Right lobe of liver (tissue), 6 donors: ENCODE measurements around the gene MMP26. TPM values are rescaled to one million over a fixed set of nuclear protein-coding genes. Genes with fewer than 3 reads are reported as not detected.

Source experiments
- ATAC-seq, 4 donors: fragments of 200-7000 bp; cut with Tn5 transposase; one replicate each; pipeline ENCODE4 v1.9.1; 2020; ENCODE audit warnings: mild to moderate bottlenecking in 4 of 4, moderate library complexity in 4 of 4
- DNase-seq, 3 donors: peaks; one replicate each; pipeline ENCODE4 v3.0.0-alpha.2; 2020
- H3K27ac ChIP-seq, 3 donors: fragments of 200-600 bp; one replicate each; pipeline ENCODE4 v1.8.0; 2022
- H3K27me3 ChIP-seq, 2 donors: fragments of 200-600 bp; one replicate each; pipeline ENCODE4 v1.8.0; 2022
- H3K36me3 ChIP-seq, 4 donors: fragments of 200-600 bp; sonication (generic) in 1 of 4; one replicate each; pipeline versions ENCODE4 v1.5.1 to v1.8.0; 2017 to 2022; ENCODE audit warnings: control low read depth in 1 of 4
- H3K4me1 ChIP-seq, 4 donors: fragments of 200-600 bp; sonication (generic) in 1 of 4; one replicate each; pipeline versions ENCODE4 v1.5.1 to v1.8.0; 2017 to 2022; ENCODE audit warnings: control low read depth in 1 of 4
- H3K4me3 ChIP-seq, 3 donors: fragments of 200-600 bp; one replicate each; pipeline ENCODE4 v1.8.0; 2022
- H3K9me3 ChIP-seq, 4 donors: fragments of 200-600 bp; sonication (generic) in 1 of 4; one replicate each; pipeline versions ENCODE4 v1.5.1 to v1.8.0; 2017 to 2022; ENCODE audit warnings: control low read depth in 1 of 4
- POLR2A ChIP-seq: fragments of 450-650 bp; IDR thresholded peaks from one replicate; pipeline ENCODE4 v1.6.1; 2017; ENCODE audit warnings: antibody characterized with exemption, mild to moderate bottlenecking
- WGBS: methylation state at CpG from one replicate; pipeline ENCODE4 v1.1.6; 2018; ENCODE audit warnings: low coverage, low lambda C conversion rate; ENCODE audit not compliant: insufficient coverage; ENCODE audit errors: missing lambda C conversion rate; 5-methylcytosine and 5-hydroxymethylcytosine counted together
- intact Hi-C, 2 donors: fragments of 100-400 bp; cut with DNase I; formaldehyde crosslinking; loops; one replicate each; pipeline versions ENCODE4 v1.11.2 to v1.14.1; 2022
- total RNA-seq, 6 experiments: library from RNA; depleted of rRNA in 2 of 6; stranded (reverse); fragments of >200 nt in 2 of 6; fragmentation: NEBNext Ultra II Directional in 3 of 6; extraction: Animal tissue kit (Norgen Biotek cat#: 25700) in 3 of 6; gene quantifications; one replicate each; pipeline versions ENCODE4 v1.1.0 to v1.2.4, GENCODE V29; 2016 to 2023
- TF ChIP-seq, protein P1 (sequence below), 4 donors: fragments of 200-600 bp in 3 of 4; fragments of 450-650 bp in 1 of 4; IDR thresholded peaks; one replicate each; pipeline versions ENCODE4 v1.5.1 to v1.8.0; 2016 to 2022; ENCODE audit warnings: antibody characterized with exemption in 4 of 4, mild to moderate bottlenecking in 2 of 4
- donor health status: DM: no; HTN: yes; CAD: no.
- donor health status: DM: no; HTN: no; CAD: no.
- donor health status: DM: no; HTN: no; CAD: no.
- donor health status: DM: no; HTN: yes; CAD: no.
- donor health status: DM: no; HTN: yes; CAD: no.

The MMP26 gene
- total RNA-seq, 6 experiments from 2014 or later: not detected

DNA sequence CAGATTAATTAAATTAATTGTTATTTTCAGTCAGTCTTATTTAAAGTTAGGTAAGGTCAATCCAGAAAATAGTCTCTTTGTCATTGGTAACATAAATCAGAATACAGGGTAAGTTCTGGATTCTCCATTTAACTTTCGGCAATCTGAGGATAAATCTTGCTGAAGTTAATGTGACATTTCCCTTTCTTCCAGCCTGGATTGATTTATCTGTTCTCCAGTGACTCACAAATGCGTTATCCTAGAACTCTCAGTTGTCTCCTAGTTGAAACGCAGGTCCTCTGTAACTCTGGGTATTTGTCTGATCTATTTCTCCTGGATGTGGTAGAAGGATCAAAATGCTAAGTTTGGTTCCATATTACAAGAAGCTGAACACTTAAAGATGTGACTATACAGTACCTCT is 39.8 kb upstream of the MMP26 start:
- 55% methylated on average over 3 of the region's 3 CpGs for WGBS
- Histone ChIP-seq H3K4me1 (no peaks in the 10 kb centered on the region), H3K4me3 (no peak overlapping the region), H3K27ac (no peak overlapping the region), H3K36me3 (no peaks in the 10 kb centered on the region), H3K9me3 (no peaks in the 10 kb centered on the region), H3K27me3 (no peaks in the 10 kb centered on the region)
- no peak for TF ChIP-seq POLR2A
- TF ChIP-seq, protein P1, sequence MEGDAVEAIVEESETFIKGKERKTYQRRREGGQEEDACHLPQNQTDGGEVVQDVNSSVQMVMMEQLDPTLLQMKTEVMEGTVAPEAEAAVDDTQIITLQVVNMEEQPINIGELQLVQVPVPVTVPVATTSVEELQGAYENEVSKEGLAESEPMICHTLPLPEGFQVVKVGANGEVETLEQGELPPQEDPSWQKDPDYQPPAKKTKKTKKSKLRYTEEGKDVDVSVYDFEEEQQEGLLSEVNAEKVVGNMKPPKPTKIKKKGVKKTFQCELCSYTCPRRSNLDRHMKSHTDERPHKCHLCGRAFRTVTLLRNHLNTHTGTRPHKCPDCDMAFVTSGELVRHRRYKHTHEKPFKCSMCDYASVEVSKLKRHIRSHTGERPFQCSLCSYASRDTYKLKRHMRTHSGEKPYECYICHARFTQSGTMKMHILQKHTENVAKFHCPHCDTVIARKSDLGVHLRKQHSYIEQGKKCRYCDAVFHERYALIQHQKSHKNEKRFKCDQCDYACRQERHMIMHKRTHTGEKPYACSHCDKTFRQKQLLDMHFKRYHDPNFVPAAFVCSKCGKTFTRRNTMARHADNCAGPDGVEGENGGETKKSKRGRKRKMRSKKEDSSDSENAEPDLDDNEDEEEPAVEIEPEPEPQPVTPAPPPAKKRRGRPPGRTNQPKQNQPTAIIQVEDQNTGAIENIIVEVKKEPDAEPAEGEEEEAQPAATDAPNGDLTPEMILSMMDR (IDR thresholded peaks at IDR 0.05): no peak
- DNase-seq (no peak), ATAC-seq (no peak)
- intact Hi-C loops: no loop called here

DNA sequence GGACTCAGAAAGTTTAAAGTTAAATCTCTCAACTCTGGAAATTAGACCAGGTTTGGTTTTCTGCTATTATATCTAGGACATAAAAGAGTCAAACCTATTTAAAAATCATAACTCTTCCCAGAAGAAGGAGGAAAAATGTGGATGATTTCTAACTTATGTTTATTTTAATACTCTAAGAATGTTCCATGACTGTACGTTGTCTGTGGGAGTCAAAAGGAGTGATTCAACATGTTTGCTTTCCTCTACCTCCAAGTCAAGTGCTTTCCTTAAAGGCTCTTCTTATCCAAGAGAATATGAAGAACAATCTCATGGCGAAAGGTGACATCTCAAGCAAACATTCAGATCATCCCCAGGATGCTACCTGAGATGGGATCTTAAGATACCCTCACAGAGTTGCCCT is 39.2 kb upstream of the MMP26 start:
- intact Hi-C loops: no loop called here
- Histone ChIP-seq H3K36me3 (no peaks in the 10 kb centered on the region), H3K27ac (no peak overlapping the region), H3K9me3 (no peaks in the 10 kb centered on the region), H3K27me3 (no peaks in the 10 kb centered on the region), H3K4me3 (no peak overlapping the region), H3K4me1 (no peaks in the 10 kb centered on the region)
- WGBS: 47% methylated on average over 2 of the region's 2 CpGs
- no peak for DNase-seq
- TF ChIP-seq POLR2A: no peak
- TF ChIP-seq, protein P1 (IDR thresholded peaks at IDR 0.05): no peak
- no peak for ATAC-seq

DNA sequence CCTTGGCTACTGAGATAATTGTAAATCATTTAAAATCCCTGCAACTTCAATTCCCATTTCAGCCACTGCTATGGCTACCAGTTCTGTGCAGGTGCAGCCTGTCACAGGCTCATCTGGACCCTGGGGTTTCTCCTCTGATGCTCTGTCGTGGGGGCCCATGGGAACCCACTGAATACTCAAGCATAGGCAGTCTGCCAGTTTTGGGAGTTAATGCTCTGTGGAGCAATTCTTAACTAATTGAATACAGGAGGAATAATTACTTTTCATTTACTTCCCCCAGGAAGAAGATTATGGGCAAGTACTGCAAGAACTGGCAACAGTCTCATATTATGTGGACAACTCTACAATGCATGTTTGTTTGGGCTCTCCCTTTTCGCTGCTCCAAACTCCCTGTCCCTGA is 32.8 kb upstream of the MMP26 start:
- no peak overlapping the region for H3K4me3 ChIP-seq
- intact Hi-C loops: no loop called here
- H3K9me3 ChIP-seq: no peaks in the 10 kb centered on the region
- H3K36me3 ChIP-seq: no peaks in the 10 kb centered on the region
- no peaks in the 10 kb centered on the region for H3K4me1 ChIP-seq
- no peaks in the 10 kb centered on the region for H3K27me3 ChIP-seq
- ATAC-seq: no peak
- WGBS: 33% methylated on average over 2 of the region's 2 CpGs
- TF ChIP-seq, protein P1 (IDR thresholded peaks at IDR 0.05): no peak
- no peak for TF ChIP-seq POLR2A
- DNase-seq: no peak
- H3K27ac ChIP-seq: no peak overlapping the region

DNA sequence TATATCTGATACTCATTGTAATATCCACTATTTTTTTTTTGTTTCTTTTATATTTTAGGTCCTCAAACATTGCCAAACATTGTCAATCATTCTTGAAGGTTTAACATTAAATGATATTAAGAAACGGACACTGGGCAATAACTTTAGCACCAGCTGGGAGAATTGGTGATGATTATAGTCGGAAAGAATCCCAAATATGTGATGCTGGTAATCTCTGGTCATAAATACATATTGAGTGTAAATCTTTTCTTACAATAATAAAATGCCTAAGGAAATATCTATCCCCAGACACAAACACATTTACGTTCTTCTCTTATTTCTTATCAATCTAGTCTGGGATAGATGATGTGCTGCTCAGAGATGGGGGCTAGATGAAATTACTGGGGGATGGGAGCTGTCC is 32.1 kb upstream of the MMP26 start:
- WGBS: 34% methylated on average over 3 of the region's 3 CpGs
- H3K27ac ChIP-seq: no peak overlapping the region

More for the DNA sequence above, 32.1 kb upstream of the MMP26 start:
- TF ChIP-seq, protein P1 (IDR thresholded peaks at IDR 0.05): no peak
- no peak for TF ChIP-seq POLR2A
- Histone ChIP-seq H3K4me3 (no peak overlapping the region), H3K27me3 (no peaks in the 10 kb centered on the region), H3K9me3 (no peaks in the 10 kb centered on the region), H3K4me1 (no peaks in the 10 kb centered on the region), H3K36me3 (no peaks in the 10 kb centered on the region)
- intact Hi-C loops: no loop called here
- no peak for DNase-seq
- ATAC-seq: no peak
